OCI-M2 (cell line): ENCODE data around the gene ZNF433.
A peak's percentile ranks its signal among the peaks of the same experiment; 100 is the strongest.
"Not testable (repeated sequence)": the region's sequence is repeated elsewhere in the genome, so short reads cannot be mapped to it uniquely, and the experiment has no call there.

ENCODE experiments used
- DNase-seq: peaks from one replicate; lab custom pipeline; 2025; ENCODE audit not compliant: unreplicated experiment; lab: John Stamatoyannopoulos, UW

Gene ZNF433

GRCh38 chr19:12035220-12036172, at the start of gene ZNF433:
TSS of gene ZNF433 (minus strand) at chr19:12035679. CDS start at chr19:12035539, 140 bp downstream.
- DNase-seq: peak; percentile 100

GRCh38 chr19:12083336-12083735, 47.9 kb upstream of the ZNF433 start:
- DNase-seq: not testable (repeated sequence)

GRCh38 chr19:12077375-12077774, 41.9 kb upstream of the ZNF433 start:
- no peak for DNase-seq

GRCh38 chr19:12076331-12076730, 40.9 kb upstream of the ZNF433 start:
- not testable (repeated sequence) for DNase-seq

- no peak for DNase-seq
Measured at GRCh38 chr19:12075538-12076139, 40.2 kb upstream of the ZNF433 start.

GRCh38 chr19:12064590-12065538, 29.4 kb upstream of the ZNF433 start, which contains the start of gene ZNF844:
TSS of gene ZNF844 (plus strand) at chr19:12064731. CDS start at chr19:12064874, 143 bp downstream.
- no peak for DNase-seq

GRCh38 chr19:12055784-12056183, 20.3 kb upstream of the ZNF433 start:
- no peak for DNase-seq

GRCh38 chr19:12052497-12053169, 17.2 kb upstream of the ZNF433 start, which contains the start of gene ZNF878:
TSS of gene ZNF878 (minus strand) at chr19:12052961. CDS start at chr19:12052801, 160 bp downstream.
- peak; percentile 99 for DNase-seq

GRCh38 chr19:12052091-12052496, 16.6 kb upstream of the ZNF433 start:
- DNase-seq: no peak

- DNase-seq: no peak
Measured at GRCh38 chr19:12047868-12048267, 12.4 kb upstream of the ZNF433 start.

GRCh38 chr19:12043752-12044422, 8.4 kb upstream of the ZNF433 start:
- no peak for DNase-seq

GRCh38 chr19:12042893-12043292, 7.4 kb upstream of the ZNF433 start:
- DNase-seq: no peak

GRCh38 chr19:12034620-12035019, 859 bp downstream of the ZNF433 start:
- no peak for DNase-seq

- no peak for DNase-seq
Measured at GRCh38 chr19:12034198-12034597, 1.3 kb downstream of the ZNF433 start.

- no peak for DNase-seq
Measured at GRCh38 chr19:12015753-12016116, 19.7 kb downstream of the ZNF433 start.

GRCh38 chr19:12015015-12015752, 20.3 kb downstream of the ZNF433 start:
- DNase-seq: no peak

GRCh38 chr19:12000152-12000981, 35.1 kb downstream of the ZNF433 start:
- DNase-seq: no peak

- no peak for DNase-seq
Measured at GRCh38 chr19:11995174-11995573, 40.3 kb downstream of the ZNF433 start.
